A673 (cell line): ENCODE results near the gene TNC. TPM values are rescaled to one million over a fixed set of nuclear protein-coding genes. Genes with fewer than 3 reads are reported as not detected.

Source experiments
- BruUV-seq: library from RNA; stranded (reverse); fragments of 400-500 nt; replicated peaks from 2 replicates; lab custom pipeline; 2021; lab: Mats Ljungman, UMichigan
- CTCF ChIA-PET: fragments of 300-600 bp; sonication (Branson Sonifier 250); formaldehyde crosslinking; loops from one replicate; lab custom pipeline; 2022; ENCODE audit warnings: antibody characterized with exemption; lab: Charles Lee
- POLR2A ChIA-PET: fragments of 300-600 bp; sonication (Branson Sonifier 250); formaldehyde crosslinking; loops from one replicate; lab custom pipeline; 2022; ENCODE audit warnings: antibody characterized with exemption; ENCODE audit not compliant: low non-redundant PET; lab: Charles Lee
- DNase-seq: peaks from one replicate; pipeline ENCODE4 v3.0.0-alpha.2; 2015; ENCODE audit warnings: low spot score
- H3K27ac ChIP-seq: fragments of 200-600 bp; sonication (generic); 2 replicates; pipeline ENCODE4 v1.5.1; 2016; ENCODE audit warnings: mixed run types, low read depth, mild to moderate bottlenecking, mixed read lengths, antibody characterized with exemption, low read length; ENCODE audit not compliant: poor library complexity, severe bottlenecking
- H3K27me3 ChIP-seq: fragments of 200-600 bp; sonication (generic); replicated peaks from 2 replicates; pipeline ENCODE4 v1.6.1; 2017; ENCODE audit warnings: mixed run types, low read depth, mild to moderate bottlenecking, mixed read lengths, antibody characterized with exemption, low read length; ENCODE audit not compliant: insufficient read depth, poor library complexity
- H3K36me3 ChIP-seq: fragments of 200-600 bp; sonication (generic); 2 replicates; pipeline ENCODE4 v1.6.1; 2016; ENCODE audit warnings: mixed run types, mild to moderate bottlenecking, mixed read lengths, antibody characterized with exemption, low read length; ENCODE audit not compliant: insufficient read depth, poor library complexity, severe bottlenecking
- H3K4me1 ChIP-seq: fragments of 200-600 bp; sonication (generic); 2 replicates; pipeline ENCODE4 v1.6.1; 2017; ENCODE audit warnings: mixed run types, mild to moderate bottlenecking, mixed read lengths, antibody characterized with exemption, low read length; ENCODE audit not compliant: insufficient read depth, poor library complexity, severe bottlenecking
- H3K4me3 ChIP-seq: fragments of 200-600 bp; sonication (generic); 2 replicates; pipeline ENCODE4 v1.5.1; 2016; ENCODE audit warnings: low read depth, mixed run types, mild to moderate bottlenecking, mixed read lengths, low read length; ENCODE audit not compliant: poor library complexity, severe bottlenecking
- H3K9me3 ChIP-seq: fragments of 200-600 bp; sonication (generic); 2 replicates; pipeline ENCODE4 v1.6.1; 2016; ENCODE audit warnings: mixed run types, low read depth, mild to moderate bottlenecking, mixed read lengths, antibody characterized with exemption, low read length; ENCODE audit not compliant: poor library complexity, severe bottlenecking
- CTCF ChIP-seq: fragments of 300-800, 200-600 bp; sonication (generic); conservative IDR thresholded peaks from 2 replicates; pipeline ENCODE4 v1.5.1; 2017; ENCODE audit warnings: low read depth, mild to moderate bottlenecking, antibody characterized with exemption, low read length, moderate library complexity, mixed read lengths
- EZH2 ChIP-seq: fragments of 200-600 bp; sonication (generic); IDR thresholded peaks from 2 replicates; pipeline ENCODE4 v1.6.1; 2017; ENCODE audit warnings: borderline replicate concordance, low read depth, mild to moderate bottlenecking, mixed read lengths, antibody characterized with exemption, low read length; ENCODE audit not compliant: poor library complexity, severe bottlenecking
- intact Hi-C: fragments of 100-400 bp; cut with micrococcal nuclease; formaldehyde crosslinking; loops from one replicate; pipeline ENCODE4 v1.10.0; 2022; ENCODE audit not compliant: unreplicated experiment
- total RNA-seq: library from RNA; stranded (reverse); gene quantifications from 2 replicates; pipeline ENCODE4 v1.2.3, GENCODE V29; 2021

Gene TNC
- total RNA-seq, 1 experiment from 2014 or later = 202 TPM

GRCh38 chr9:114987116-114987515, 130.8 kb downstream of the TNC start:
- Histone ChIP-seq H3K4me1 (no peaks in the 10 kb centered on the region), H3K9me3 (no peaks in the 10 kb centered on the region), H3K36me3 (no peaks in the 10 kb centered on the region), H3K27ac (no peak overlapping the region), H3K4me3 (no peak overlapping the region), H3K27me3 (no peaks in the 10 kb centered on the region)
- ChIA-PET POLR2A (no interaction called here), CTCF (no interaction called here)
- TF ChIP-seq EZH2 (no peak), CTCF (no peak)
- intact Hi-C loops = no loop called here
- no TSS peak for BruUV-seq
- DNase-seq = no peak

- no peak for DNase-seq
- Histone ChIP-seq H3K27ac (no peak overlapping the region), H3K36me3 (no peaks in the 10 kb centered on the region), H3K4me1 (no peaks in the 10 kb centered on the region), H3K9me3 (no peaks in the 10 kb centered on the region), H3K4me3 (no peak overlapping the region), H3K27me3 (no peaks in the 10 kb centered on the region)
- TF ChIP-seq EZH2 (no peak), CTCF (no peak)
- POLR2A ChIA-PET = no interaction called here
- CTCF ChIA-PET = interaction anchor here (1.0 kb wide), 1 partner anchor 15 kb away, joined by 3 read pairs; no protein-coding TSS in a partner anchor
- intact Hi-C loops = no loop called here
- BruUV-seq = no TSS peak
These were observed 131.9 kb downstream of the TNC start for GRCh38 chr9:114985959-114986501.

GRCh38 chr9:114981063-114981462, 136.9 kb downstream of the TNC start:
- TF ChIP-seq EZH2 = no peak
- TF ChIP-seq CTCF = no peak
- no peak overlapping the region for H3K4me3 ChIP-seq
- H3K36me3 ChIP-seq = no peaks in the 10 kb centered on the region
- DNase-seq = no peak
- POLR2A ChIA-PET = interaction anchor here (0.7 kb wide), 1 partner anchor 129 kb away, joined by 3 read pairs; no protein-coding TSS in a partner anchor
- no peak overlapping the region for H3K27ac ChIP-seq
- CTCF ChIA-PET = no interaction called here
- BruUV-seq = no TSS peak
- H3K27me3 ChIP-seq = no peaks in the 10 kb centered on the region
- no peaks in the 10 kb centered on the region for H3K4me1 ChIP-seq
- no peaks in the 10 kb centered on the region for H3K9me3 ChIP-seq
- intact Hi-C loops = no loop called here
